SK-N-SH (cell line): ENCODE data around the gene FAM120B.

Experiments
- EP300 ChIP-seq, 2 experiments: IDR thresholded peaks; 2 replicates each; pipeline versions ENCODE4 v1.4.0 to v1.6.1; 2012; ENCODE audit warnings: borderline replicate concordance in 1 of 2, low read depth in 1 of 2, low read length in 1 of 2
- RXRA ChIP-seq: IDR thresholded peaks from 2 replicates; pipeline ENCODE4 v1.4.0; 2012; ENCODE audit warnings: low read depth, mild to moderate bottlenecking, borderline replicate concordance
- TF ChIP-seq, protein P1 (sequence below): IDR thresholded peaks from 2 replicates; pipeline ENCODE4 v1.4.0; 2012; ENCODE audit warnings: low read depth
- TF ChIP-seq, protein P2 (sequence below): IDR thresholded peaks from 2 replicates; pipeline ENCODE4 v1.4.0; 2012; ENCODE audit warnings: low read depth, borderline replicate concordance

DNA sequence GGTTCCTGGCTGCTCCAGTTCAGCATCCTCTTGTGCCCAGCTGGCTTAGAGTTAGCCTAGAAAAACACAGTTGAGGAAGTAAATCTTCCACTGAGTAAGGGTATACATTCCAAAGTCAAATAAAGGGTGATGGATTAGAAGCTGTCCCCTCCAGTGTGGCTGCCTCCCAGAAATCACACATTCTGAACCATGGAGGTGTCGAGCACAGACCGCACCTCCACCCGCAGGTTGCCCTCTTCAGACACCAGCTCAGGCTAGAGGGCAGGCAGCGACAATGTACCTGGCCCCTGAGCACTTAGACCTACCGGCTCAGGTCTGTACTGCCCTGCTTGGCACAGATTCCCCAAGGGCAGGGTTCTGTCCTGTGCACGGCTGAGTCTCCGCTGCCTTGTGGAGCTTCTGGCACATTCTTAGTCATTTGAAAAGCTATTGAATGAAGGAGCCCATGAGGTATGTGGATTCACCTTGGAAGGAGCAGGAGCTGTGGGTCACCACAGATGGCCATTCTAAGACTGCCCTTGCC lies 118.1 kb downstream of the FAM120B start:
- TF ChIP-seq EP300 (IDR thresholded peaks at IDR 0.05; ENCODE audit: borderline replicate concordance in 1 of 2, low read depth in 1 of 2, low read length in 1 of 2) (no peak), RXRA (no peak)
- TF ChIP-seq, protein P1, sequence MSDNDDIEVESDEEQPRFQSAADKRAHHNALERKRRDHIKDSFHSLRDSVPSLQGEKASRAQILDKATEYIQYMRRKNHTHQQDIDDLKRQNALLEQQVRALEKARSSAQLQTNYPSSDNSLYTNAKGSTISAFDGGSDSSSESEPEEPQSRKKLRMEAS: no peak
- TF ChIP-seq, protein P2, sequence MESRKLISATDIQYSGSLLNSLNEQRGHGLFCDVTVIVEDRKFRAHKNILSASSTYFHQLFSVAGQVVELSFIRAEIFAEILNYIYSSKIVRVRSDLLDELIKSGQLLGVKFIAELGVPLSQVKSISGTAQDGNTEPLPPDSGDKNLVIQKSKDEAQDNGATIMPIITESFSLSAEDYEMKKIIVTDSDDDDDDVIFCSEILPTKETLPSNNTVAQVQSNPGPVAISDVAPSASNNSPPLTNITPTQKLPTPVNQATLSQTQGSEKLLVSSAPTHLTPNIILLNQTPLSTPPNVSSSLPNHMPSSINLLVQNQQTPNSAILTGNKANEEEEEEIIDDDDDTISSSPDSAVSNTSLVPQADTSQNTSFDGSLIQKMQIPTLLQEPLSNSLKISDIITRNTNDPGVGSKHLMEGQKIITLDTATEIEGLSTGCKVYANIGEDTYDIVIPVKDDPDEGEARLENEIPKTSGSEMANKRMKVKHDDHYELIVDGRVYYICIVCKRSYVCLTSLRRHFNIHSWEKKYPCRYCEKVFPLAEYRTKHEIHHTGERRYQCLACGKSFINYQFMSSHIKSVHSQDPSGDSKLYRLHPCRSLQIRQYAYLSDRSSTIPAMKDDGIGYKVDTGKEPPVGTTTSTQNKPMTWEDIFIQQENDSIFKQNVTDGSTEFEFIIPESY: no peak
